Lung (tissue), 12 donors: ENCODE results near the gene NAPB. TPM values are rescaled to one million over a fixed set of nuclear protein-coding genes. Genes with fewer than 3 reads are reported as not detected.

Experiments used
- ATAC-seq: fragments of 200-7000 bp; cut with Tn5 transposase; one replicate; pipeline ENCODE4 v1.9.1; 2020; ENCODE audit warnings: moderate number of reproducible peaks; ENCODE audit not compliant: insufficient read depth, low FRiP score
- DNase-seq, 3 donors: peaks; one replicate each; pipeline ENCODE4 v3.0.0-alpha.2; 2013 to 2017
- H3K27ac ChIP-seq, 2 donors: one replicate each; pipeline ENCODE4 v1.5.1; 2013; ENCODE audit warnings: mild to moderate bottlenecking in 2 of 2, moderate library complexity in 2 of 2, control low read depth in 1 of 2, inconsistent platforms in 1 of 2, low read depth in 1 of 2, low read length in 1 of 2
- H3K27me3 ChIP-seq, 3 donors: one replicate each; pipeline ENCODE4 v1.5.1; 2013; ENCODE audit warnings: low read length in 2 of 3; ENCODE audit not compliant: control insufficient read depth in 3 of 3, insufficient read depth in 3 of 3
- H3K36me3 ChIP-seq, 4 donors: one replicate each; pipeline ENCODE4 v1.5.1; 2013; ENCODE audit warnings: low read length in 4 of 4, mild to moderate bottlenecking in 1 of 4, moderate library complexity in 1 of 4; ENCODE audit not compliant: control insufficient read depth in 4 of 4, insufficient read depth in 4 of 4
- H3K4me1 ChIP-seq, 5 donors: one replicate each; pipeline ENCODE4 v1.5.1; 2013; ENCODE audit warnings: low read length in 5 of 5, mild to moderate bottlenecking in 2 of 5, moderate library complexity in 1 of 5; ENCODE audit not compliant: control insufficient read depth in 5 of 5, insufficient read depth in 5 of 5
- H3K4me3 ChIP-seq: one replicate; pipeline ENCODE4 v1.5.1; 2013; ENCODE audit warnings: mild to moderate bottlenecking, control low read depth, moderate library complexity
- H3K9ac ChIP-seq, 2 donors: one replicate each; pipeline ENCODE4 v1.5.1; 2013; ENCODE audit warnings: low read length in 2 of 2, control low read depth in 1 of 2; ENCODE audit not compliant: insufficient read depth in 1 of 2
- H3K9me3 ChIP-seq, 4 donors: one replicate each; pipeline ENCODE4 v1.5.1; 2013; ENCODE audit warnings: low read length in 3 of 4, mild to moderate bottlenecking in 1 of 4, moderate library complexity in 1 of 4; ENCODE audit not compliant: control insufficient read depth in 4 of 4, insufficient read depth in 3 of 4
- CTCF ChIP-seq: IDR thresholded peaks from 2 replicates; pipeline ENCODE4 v1.5.1; 2012; ENCODE audit warnings: mild to moderate bottlenecking; ENCODE audit errors: control extremely low read depth, extremely low read depth
- WGBS, 2 donors: extraction: QIAGEN DNeasy Blood & Tissue Kit; methylation state at CpG; one replicate each; pipeline ENCODE4 v1.1.7; 2013; 5-methylcytosine and 5-hydroxymethylcytosine counted together
- polyA plus RNA-seq, 2 donors: library from polyadenylated mRNA; stranded (reverse); fragments of 200-250 nt; gene quantifications; one replicate each; pipeline ENCODE4 v1.2.1, GENCODE V29; 2013
- total RNA-seq, 2 donors: library from RNA; depleted of rRNA in 1 of 2; stranded (reverse); fragments of >200 nt in 1 of 2; gene quantifications; one replicate each; pipeline ENCODE4 v1.2.1, GENCODE V29; 2014 to 2021
- donor health status: control.
- donor health status: control.
- donor health status: Bipolar disorder and iron deficiency.
- donor health status: healthy.
- donor health status: DM: yes; HTN: yes; CAD: no.

NAPB gene
- total and polyA plus RNA-seq, 4 donors = 4.4 to 45.7 (median 6.9) TPM

DNA sequence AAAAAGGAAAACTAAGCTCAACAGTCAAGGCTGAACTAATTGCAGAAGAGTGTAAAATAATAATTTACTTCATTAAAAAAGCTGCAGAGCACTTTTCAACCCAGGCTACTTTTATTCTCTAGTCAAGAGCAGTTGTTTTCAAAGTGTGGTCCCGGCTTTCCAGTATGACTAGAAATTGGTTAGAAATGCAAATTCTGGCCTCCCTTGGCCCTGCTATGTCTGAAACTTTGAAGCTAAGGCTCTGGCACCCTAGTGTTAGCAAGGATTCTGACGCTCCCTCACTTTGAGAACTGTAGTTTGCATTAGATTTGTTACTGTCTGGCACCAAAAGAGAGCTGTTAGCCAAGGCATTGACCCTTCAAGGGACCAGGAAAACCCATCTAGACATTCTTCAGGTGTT is 80.2 kb downstream of the NAPB start:
- Histone ChIP-seq H3K4me3 (no peak overlapping the region), H3K9ac (no peak overlapping the region), H3K27me3 (no peaks in the 10 kb centered on the region), H3K4me1 (no peaks in the 10 kb centered on the region), H3K27ac (no peak overlapping the region), H3K9me3 (no peaks in the 10 kb centered on the region), H3K36me3 (no peaks in the 10 kb centered on the region)
- no peak for ATAC-seq
- WGBS, 2 donors = 78 to 90% methylated on average over 2 of the region's 2 CpGs
- no peak for TF ChIP-seq CTCF
- no peak for DNase-seq

DNA sequence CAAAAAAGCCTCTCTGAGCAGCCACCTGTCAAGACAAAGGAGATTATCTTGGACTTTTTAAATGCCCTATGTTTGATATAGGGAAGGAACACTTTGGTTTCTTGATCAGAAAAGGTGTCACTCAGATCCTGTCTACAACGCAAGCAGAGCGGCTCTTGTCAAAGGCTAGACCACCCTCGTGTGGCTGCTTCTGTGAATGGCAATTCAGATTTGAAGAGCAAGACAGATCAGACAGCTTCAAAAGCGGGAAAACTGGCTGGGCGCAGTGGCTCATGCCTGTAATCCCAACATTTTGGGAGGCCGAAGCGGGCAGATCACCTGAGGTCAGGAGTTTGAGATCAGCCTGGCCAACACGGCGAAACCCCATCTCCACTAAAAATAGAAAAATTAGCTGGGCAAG is 80.8 kb downstream of the NAPB start:
- H3K4me1 ChIP-seq = no peaks in the 10 kb centered on the region
- peak; percentile 55 for TF ChIP-seq CTCF
- DNase-seq (peak; percentile 76 to 86 (median 78)), ATAC-seq (no peak)
- H3K36me3 ChIP-seq = no peaks in the 10 kb centered on the region
- H3K27me3 ChIP-seq = no peaks in the 10 kb centered on the region
- H3K9ac ChIP-seq = no peak overlapping the region
- H3K4me3 ChIP-seq = no peak overlapping the region
- no peak overlapping the region for H3K27ac ChIP-seq
- no peaks in the 10 kb centered on the region for H3K9me3 ChIP-seq
- WGBS, 2 donors = 37 to 44% methylated on average over 9 of the region's 9 CpGs

DNA sequence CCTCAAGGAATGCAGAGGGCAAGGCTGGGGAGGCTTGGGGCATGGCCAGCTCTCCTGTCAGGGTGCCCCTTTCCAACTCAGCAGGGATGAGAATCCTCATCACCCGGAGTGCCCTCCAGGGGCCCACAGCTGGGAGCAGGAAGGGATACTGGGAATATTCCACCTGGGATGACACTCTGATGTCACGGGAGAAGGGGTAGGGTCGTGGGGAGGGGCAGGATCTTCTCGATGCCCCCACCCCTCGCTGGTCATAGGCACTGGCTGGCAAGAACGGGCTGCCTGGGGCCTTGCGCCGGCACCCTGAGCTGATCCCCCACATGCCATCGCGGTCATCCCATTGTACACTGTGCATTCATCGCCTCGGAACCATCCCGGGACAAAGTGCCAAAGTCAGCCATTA is 81.3 kb downstream of the NAPB start:
- no peak overlapping the region for H3K27ac ChIP-seq
- no peaks in the 10 kb centered on the region for H3K36me3 ChIP-seq
- no peaks in the 10 kb centered on the region for H3K9me3 ChIP-seq
- no peak overlapping the region for H3K4me3 ChIP-seq
- H3K4me1 ChIP-seq = no peaks in the 10 kb centered on the region
- TF ChIP-seq CTCF = no peak
- ATAC-seq = no peak
- H3K9ac ChIP-seq = no peak overlapping the region
- DNase-seq = no peak
- 81 to 82% methylated on average over 13 of the region's 13 CpGs for WGBS, 2 donors
- H3K27me3 ChIP-seq = no peaks in the 10 kb centered on the region

DNA sequence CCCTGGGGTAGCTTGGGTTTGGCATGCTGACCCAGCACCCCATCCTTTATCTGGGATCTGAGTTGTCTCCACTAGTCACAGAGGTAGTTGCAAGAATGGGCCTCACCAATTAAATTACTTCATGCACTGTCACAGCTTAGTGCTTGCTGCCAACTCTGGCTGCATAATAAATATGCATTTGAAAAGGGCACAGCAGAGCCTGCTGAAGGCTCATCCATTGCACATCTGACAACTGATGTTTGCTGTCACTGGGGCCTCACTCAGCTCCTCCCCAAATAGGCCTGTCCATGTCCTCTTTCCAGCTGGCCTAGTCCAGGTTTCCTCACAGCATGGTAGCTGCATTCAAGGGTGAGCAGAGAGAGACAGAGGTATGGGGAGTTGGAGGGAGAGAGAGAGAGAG is 84.0 kb downstream of the NAPB start:
- Histone ChIP-seq H3K27ac (no peak overlapping the region), H3K36me3 (no peaks in the 10 kb centered on the region), H3K4me1 (peaks cover 0 to 7% (median 0%) of the 10 kb centered on the region in 5 donors), H3K27me3 (no peaks in the 10 kb centered on the region), H3K4me3 (no peak overlapping the region), H3K9ac (no peak overlapping the region), H3K9me3 (no peaks in the 10 kb centered on the region)
- DNase-seq (no peak), ATAC-seq (no peak)
- TF ChIP-seq CTCF = no peak
